DMS53 treated with DMSO at 0.1 percent for 48 hours (cell line): Measurements from ENCODE around the gene TM4SF5.
A peak's percentile ranks its signal among the peaks of the same experiment; 100 is the strongest.

Experiments
- DNase-seq: peaks from one replicate; lab custom pipeline; 2025; ENCODE audit not compliant: unreplicated experiment; lab: John Stamatoyannopoulos, UW

TM4SF5 gene

GRCh38 chr17:4788807-4789700 lies 17.4 kb downstream of the TM4SF5 start, which contains the start of gene GLTPD2:
Gene GLTPD2, plus strand, starts transcription at chr17:4788964. Its CDS starts 48 bp downstream, at chr17:4789012.
- DNase-seq = no peak

GRCh38 chr17:4789701-4789950 lies 17.9 kb downstream of the TM4SF5 start:
- no peak for DNase-seq

- DNase-seq = peak; percentile 62
Measured at GRCh38 chr17:4789951-4790704, 18.4 kb downstream of the TM4SF5 start.

GRCh38 chr17:4790705-4791088 lies 19.0 kb downstream of the TM4SF5 start:
- no peak for DNase-seq

- no peak for DNase-seq
Measured at GRCh38 chr17:4795168-4795567, 23.5 kb downstream of the TM4SF5 start.

GRCh38 chr17:4796552-4796920 lies 24.9 kb downstream of the TM4SF5 start:
- no peak for DNase-seq

GRCh38 chr17:4800462-4801196 lies 28.9 kb downstream of the TM4SF5 start:
- peak; percentile 58 for DNase-seq

- DNase-seq = no peak
Measured at GRCh38 chr17:4802228-4802627, 30.5 kb downstream of the TM4SF5 start, which contains the start of gene C17orf114. Gene C17orf114, minus strand, starts transcription at chr17:4802328.

GRCh38 chr17:4806456-4806776 lies 34.7 kb downstream of the TM4SF5 start:
- DNase-seq = no peak

- DNase-seq = peak; percentile 53
Measured at GRCh38 chr17:4806777-4807604, 35.3 kb downstream of the TM4SF5 start, which contains the start of gene PLD2. Gene PLD2, plus strand, starts transcription at chr17:4807152. Its CDS starts 621 bp downstream, at chr17:4807773.

GRCh38 chr17:4807605-4808377 lies 36.1 kb downstream of the TM4SF5 start:
- DNase-seq = no peak

- DNase-seq = no peak
Measured at GRCh38 chr17:4808378-4808767, 36.7 kb downstream of the TM4SF5 start.

- DNase-seq = no peak
Measured at GRCh38 chr17:4810696-4811290, 39.1 kb downstream of the TM4SF5 start.

- no peak for DNase-seq
Measured at GRCh38 chr17:4811471-4811870, 39.8 kb downstream of the TM4SF5 start.

- no peak for DNase-seq
Measured at GRCh38 chr17:4812690-4813089, 41.0 kb downstream of the TM4SF5 start.

GRCh38 chr17:4815043-4815675 lies 43.5 kb downstream of the TM4SF5 start:
- DNase-seq = no peak

GRCh38 chr17:4816826-4817225 lies 45.1 kb downstream of the TM4SF5 start:
- DNase-seq = no peak

- DNase-seq = no peak
Measured at GRCh38 chr17:4818276-4818675, 46.6 kb downstream of the TM4SF5 start.

GRCh38 chr17:4822835-4823234 lies 51.1 kb downstream of the TM4SF5 start:
- no peak for DNase-seq
